HEK293T (cell line): Measurements from ENCODE around the gene ADGRL3.

Experiments
- CTCF ChIA-PET: fragments of 350-600 bp; formaldehyde crosslinking; extraction: SDS; loops from one replicate; lab custom pipeline; 2021; ENCODE audit warnings: antibody characterized with exemption, inconsistent platforms; lab: Yijun Ruan, JAX
- POLR2A ChIA-PET: fragments of 350-600 bp; formaldehyde crosslinking; extraction: SDS; loops from one replicate; lab custom pipeline; 2020; ENCODE audit warnings: antibody characterized with exemption, inconsistent platforms; lab: Yijun Ruan, JAX
- DNase-seq: peaks from one replicate; pipeline ENCODE4 v3.0.0; 2012; ENCODE audit warnings: mixed read lengths; ENCODE audit errors: extremely low spot score
- ARNT ChIP-seq: fragments of 450-650 bp; IDR thresholded peaks from 2 replicates; pipeline ENCODE4 v1.6.1; 2017; ENCODE audit warnings: mild to moderate bottlenecking
- BHLHE40 ChIP-seq: fragments of 450-650 bp; IDR thresholded peaks from 2 replicates; pipeline ENCODE4 v1.6.1; 2016; ENCODE audit warnings: mild to moderate bottlenecking, moderate library complexity, borderline replicate concordance
- CTBP1 ChIP-seq: fragments of 450-650 bp; IDR thresholded peaks from 2 replicates; pipeline ENCODE4 v1.6.1; 2016; ENCODE audit warnings: borderline replicate concordance
- ELF4 ChIP-seq: fragments of 450-650 bp; IDR thresholded peaks from 2 replicates; pipeline ENCODE4 v1.6.1; 2017; ENCODE audit warnings: antibody characterized with exemption
- FOXA1 ChIP-seq: fragments of 450-650 bp; IDR thresholded peaks from 2 replicates; pipeline ENCODE4 v1.6.1; 2016; ENCODE audit warnings: mild to moderate bottlenecking
- FOXK2 ChIP-seq: fragments of 450-650 bp; IDR thresholded peaks from 2 replicates; pipeline ENCODE4 v1.6.1; 2016; ENCODE audit warnings: mild to moderate bottlenecking
- FOXM1 ChIP-seq: fragments of 450-650 bp; IDR thresholded peaks from 2 replicates; pipeline ENCODE4 v1.6.1; 2017; ENCODE audit warnings: mild to moderate bottlenecking, borderline replicate concordance
- HDGF ChIP-seq: fragments of 450-650 bp; IDR thresholded peaks from 2 replicates; pipeline ENCODE4 v1.6.1; 2017; ENCODE audit warnings: antibody characterized with exemption, borderline replicate concordance
- L3MBTL2 ChIP-seq: fragments of 450-650 bp; conservative IDR thresholded peaks from 2 replicates; pipeline ENCODE4 v1.6.1; 2016; ENCODE audit warnings: mild to moderate bottlenecking
- LEF1 ChIP-seq: fragments of 450-650 bp; IDR thresholded peaks from 2 replicates; pipeline ENCODE4 v1.6.1; 2017; ENCODE audit warnings: mild to moderate bottlenecking, borderline replicate concordance
- NFRKB ChIP-seq: fragments of 450-650 bp; IDR thresholded peaks from 2 replicates; pipeline ENCODE4 v1.6.1; 2016; ENCODE audit warnings: mild to moderate bottlenecking, moderate library complexity
- PKNOX1 ChIP-seq: fragments of 450-650 bp; IDR thresholded peaks from 2 replicates; pipeline ENCODE4 v1.6.1; 2016
- SP1 ChIP-seq: fragments of 450-650 bp; IDR thresholded peaks from 2 replicates; pipeline ENCODE4 v1.6.1; 2017
- SUZ12 ChIP-seq: fragments of 450-650 bp; IDR thresholded peaks from 2 replicates; pipeline ENCODE4 v1.6.1; 2016; ENCODE audit warnings: mild to moderate bottlenecking
- TARDBP ChIP-seq: fragments of 450-650 bp; IDR thresholded peaks from 2 replicates; pipeline ENCODE4 v1.6.1; 2016
- ZNF384 ChIP-seq: fragments of 450-650 bp; IDR thresholded peaks from 2 replicates; pipeline ENCODE4 v1.6.1; 2016

ADGRL3 gene

GRCh38 chr4:61333490-61333889 lies 133.4 kb downstream of the ADGRL3 start:
- POLR2A ChIA-PET = no interaction called here
- DNase-seq = no peak
- CTCF ChIA-PET = no interaction called here
- TF ChIP-seq ZNF384 (no peak), ELF4 (no peak), SUZ12 (no peak), FOXK2 (no peak), FOXM1 (no peak), ARNT (no peak)

GRCh38 chr4:61335241-61335763 lies 135.2 kb downstream of the ADGRL3 start:
- ChIA-PET CTCF (no interaction called here), POLR2A (no interaction called here)
- DNase-seq = no peak
- no peak for TF ChIP-seq TARDBP
- no peak for TF ChIP-seq FOXK2
- TF ChIP-seq ZNF384 = no peak
- TF ChIP-seq SUZ12 = no peak
- TF ChIP-seq FOXM1 = no peak
- no peak for TF ChIP-seq PKNOX1
- TF ChIP-seq ARNT = no peak
- TF ChIP-seq SP1 = no peak
- no peak for TF ChIP-seq CTBP1
- TF ChIP-seq ELF4 = no peak
- TF ChIP-seq L3MBTL2 = no peak
- TF ChIP-seq BHLHE40 = no peak

- no peak for TF ChIP-seq CTBP1
- no peak for TF ChIP-seq SP1
- TF ChIP-seq ELF4 = no peak
- TF ChIP-seq SUZ12 = no peak
- no peak for TF ChIP-seq TARDBP
- TF ChIP-seq ARNT = no peak
- TF ChIP-seq NFRKB = no peak
- TF ChIP-seq FOXM1 = no peak
- TF ChIP-seq FOXA1 = no peak
- TF ChIP-seq ZNF384 = no peak
- no peak for TF ChIP-seq LEF1
- TF ChIP-seq BHLHE40 = no peak
- TF ChIP-seq PKNOX1 = no peak
- TF ChIP-seq FOXK2 = no peak
- no peak for TF ChIP-seq L3MBTL2
- no peak for TF ChIP-seq HDGF
- no peak for DNase-seq
- ChIA-PET POLR2A (no interaction called here), CTCF (interaction anchor here (0.6 kb wide), 1 partner anchor 186 kb away, joined by 3 read pairs; no protein-coding TSS in a partner anchor)
Measured at GRCh38 chr4:61336488-61336887, 136.4 kb downstream of the ADGRL3 start.

- CTCF ChIA-PET = interaction anchor here (0.6 kb wide), 1 partner anchor 186 kb away, joined by 3 read pairs; no protein-coding TSS in a partner anchor
- TF ChIP-seq FOXA1 (no peak), CTBP1 (no peak), ZNF384 (no peak), SUZ12 (no peak), NFRKB (no peak), HDGF (no peak), TARDBP (no peak), LEF1 (no peak), BHLHE40 (no peak), SP1 (no peak), ARNT (no peak), FOXM1 (no peak), L3MBTL2 (no peak), FOXK2 (no peak), PKNOX1 (no peak), ELF4 (no peak)
- POLR2A ChIA-PET = no interaction called here
- DNase-seq = no peak
Measured at GRCh38 chr4:61336916-61337315, 136.8 kb downstream of the ADGRL3 start.

- ChIA-PET POLR2A (no interaction called here), CTCF (no interaction called here)
- DNase-seq = no peak
- TF ChIP-seq PKNOX1 (no peak), SP1 (no peak), CTBP1 (no peak), ZNF384 (no peak)
Measured at GRCh38 chr4:61342061-61342460, 141.9 kb downstream of the ADGRL3 start.

DNA sequence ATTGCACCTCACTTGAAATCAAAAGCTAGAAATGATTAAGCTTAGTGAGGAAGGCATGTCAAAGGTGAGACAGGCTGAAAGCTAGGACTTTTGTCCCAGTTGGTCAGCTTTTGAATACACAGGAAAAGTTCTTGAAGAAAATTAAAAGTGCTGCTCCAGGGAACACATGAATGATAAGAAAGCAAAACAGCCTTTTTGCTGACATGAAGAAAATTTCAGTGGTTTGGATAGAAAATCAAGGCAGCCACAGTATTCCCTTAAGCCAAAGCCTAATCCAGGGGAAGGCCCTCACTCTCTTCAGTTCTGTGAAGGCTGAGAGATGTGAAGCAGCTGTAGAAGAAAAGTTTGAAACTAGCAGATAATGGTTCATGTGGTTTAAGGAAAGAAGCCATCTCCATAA lies 150.8 kb downstream of the ADGRL3 start:
- TF ChIP-seq ELF4 (no peak), CTBP1 (no peak), LEF1 (no peak), ARNT (no peak), FOXM1 (no peak), FOXK2 (no peak), ZNF384 (no peak), L3MBTL2 (no peak), SUZ12 (no peak)
- ChIA-PET POLR2A (no interaction called here), CTCF (no interaction called here)
- no peak for DNase-seq
